ENCODE data around the gene PRKCB. TPM values are rescaled to one million over a fixed set of nuclear protein-coding genes. Genes with fewer than 3 reads are reported as not detected.

The PRKCB gene
- polyA plus RNA-seq, 1 donor (not counting 4 experiments of a cell fraction or from before 2014, with no cell fraction given) = 0.18 TPM

DNA sequence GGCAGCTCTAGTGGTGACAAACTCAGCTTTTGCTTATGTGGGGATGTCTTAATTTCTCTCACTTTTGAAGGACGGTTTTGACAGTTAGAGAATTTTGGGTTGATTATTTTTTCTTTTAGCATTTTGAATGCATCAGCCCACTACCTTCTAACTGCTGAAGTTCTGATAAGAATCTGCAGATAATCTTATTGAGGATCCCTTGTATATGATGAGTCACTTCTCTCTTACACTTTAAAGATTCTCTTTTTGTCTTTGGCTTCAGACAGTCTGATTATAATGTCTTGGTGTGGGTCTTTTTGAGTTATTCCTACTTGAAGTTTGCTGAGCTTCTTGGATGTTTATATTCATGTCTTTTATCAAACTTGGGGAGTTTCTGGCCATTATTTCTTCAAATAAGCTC, 5.5 kb upstream of the PRKCB start:
- no peaks in the 10 kb centered on the region for H3K4me1 ChIP-seq (ENCODE audit: control insufficient read depth, extremely low read depth, insufficient read depth, low read length)
- H3K9ac ChIP-seq (ENCODE audit: control insufficient read depth, extremely low read depth, insufficient read depth, low read length) = no peak overlapping the region
- no peaks in the 10 kb centered on the region for H3K9me1 ChIP-seq (ENCODE audit: control insufficient read depth, extremely low read depth, insufficient read depth, low read length)
- TF ChIP-seq, protein P1, sequence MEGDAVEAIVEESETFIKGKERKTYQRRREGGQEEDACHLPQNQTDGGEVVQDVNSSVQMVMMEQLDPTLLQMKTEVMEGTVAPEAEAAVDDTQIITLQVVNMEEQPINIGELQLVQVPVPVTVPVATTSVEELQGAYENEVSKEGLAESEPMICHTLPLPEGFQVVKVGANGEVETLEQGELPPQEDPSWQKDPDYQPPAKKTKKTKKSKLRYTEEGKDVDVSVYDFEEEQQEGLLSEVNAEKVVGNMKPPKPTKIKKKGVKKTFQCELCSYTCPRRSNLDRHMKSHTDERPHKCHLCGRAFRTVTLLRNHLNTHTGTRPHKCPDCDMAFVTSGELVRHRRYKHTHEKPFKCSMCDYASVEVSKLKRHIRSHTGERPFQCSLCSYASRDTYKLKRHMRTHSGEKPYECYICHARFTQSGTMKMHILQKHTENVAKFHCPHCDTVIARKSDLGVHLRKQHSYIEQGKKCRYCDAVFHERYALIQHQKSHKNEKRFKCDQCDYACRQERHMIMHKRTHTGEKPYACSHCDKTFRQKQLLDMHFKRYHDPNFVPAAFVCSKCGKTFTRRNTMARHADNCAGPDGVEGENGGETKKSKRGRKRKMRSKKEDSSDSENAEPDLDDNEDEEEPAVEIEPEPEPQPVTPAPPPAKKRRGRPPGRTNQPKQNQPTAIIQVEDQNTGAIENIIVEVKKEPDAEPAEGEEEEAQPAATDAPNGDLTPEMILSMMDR (optimal IDR thresholded peaks at IDR 0.05 in 1 of 3, IDR thresholded peaks at IDR 0.05 in 1 of 3, conservative IDR thresholded peaks at IDR 0.05 in 1 of 3; ENCODE audit: extremely low read depth in 1 of 3, insufficient read depth in 2 of 3, low read length in 3 of 3) = no peak
- no peak for TF ChIP-seq EZH2 (IDR thresholded peaks at IDR 0.05; ENCODE audit: low read length)
- H3K27ac ChIP-seq (ENCODE audit: control insufficient read depth, insufficient read depth, low read length) = no peak overlapping the region
- H3K79me2 ChIP-seq (ENCODE audit: control insufficient read depth, insufficient read depth, low read length) = no peaks in the 10 kb centered on the region
- dilution Hi-C loops (cut with MboI; ENCODE audit: extremely low pct_ligation_motif_present, low sequenced_read_pairs) = no loop called here
- H3K4me3 ChIP-seq (ENCODE audit: control insufficient read depth in 2 of 3, extremely low read depth in 1 of 3, insufficient read depth in 2 of 3, low read depth in 1 of 3, low read length in 3 of 3) = no peak overlapping the region
- H3K27me3 ChIP-seq (ENCODE audit: control insufficient read depth, extremely low read depth, insufficient read depth, low read length) = peaks cover 10% of the 10 kb centered on the region
- no peak for DNase-seq (ENCODE audit: low read depth, low spot score)
- no peak for FAIRE-seq
- H4K20me1 ChIP-seq (ENCODE audit: control insufficient read depth, extremely low read depth, insufficient read depth, low read length) = no peaks in the 10 kb centered on the region
- H2AFZ ChIP-seq (ENCODE audit: control insufficient read depth, low read length) = no peak overlapping the region
- H3K4me2 ChIP-seq (ENCODE audit: control insufficient read depth, extremely low read depth, insufficient read depth, low read depth, low read length) = no peak overlapping the region
- no peaks in the 10 kb centered on the region for H3K36me3 ChIP-seq (ENCODE audit: control insufficient read depth in 2 of 2, extremely low read depth in 1 of 2, insufficient read depth in 2 of 2, low read length in 2 of 2)
- peaks cover 3% of the 10 kb centered on the region for H3K9me3 ChIP-seq (ENCODE audit: control insufficient read depth, low read depth, low read length)

DNA sequence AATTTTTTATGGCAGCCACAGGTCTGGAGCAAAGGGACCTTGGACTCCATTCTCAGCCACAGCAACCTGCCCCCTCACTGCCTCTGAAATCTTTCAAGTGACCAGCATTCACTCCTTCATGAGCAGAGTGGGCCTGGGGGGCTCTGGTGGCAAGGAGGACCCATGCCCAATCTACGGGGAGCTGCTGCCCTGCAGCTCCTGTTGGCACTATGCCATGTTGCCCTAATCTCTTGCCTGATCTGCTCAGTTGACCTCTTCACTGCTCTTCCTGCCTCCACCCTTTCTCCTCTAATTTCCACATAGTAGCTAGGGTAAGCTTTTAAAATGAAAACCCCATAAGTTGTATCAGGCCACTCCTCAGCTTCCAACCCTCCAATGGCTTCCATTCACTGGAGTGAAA, 2.9 kb upstream of the PRKCB start:
- peaks cover 3% of the 10 kb centered on the region for H3K9me3 ChIP-seq (ENCODE audit: control insufficient read depth, low read depth, low read length)
- H4K20me1 ChIP-seq (ENCODE audit: control insufficient read depth, extremely low read depth, insufficient read depth, low read length) = no peaks in the 10 kb centered on the region
- no peak overlapping the region for H3K4me3 ChIP-seq (ENCODE audit: control insufficient read depth in 2 of 3, extremely low read depth in 1 of 3, insufficient read depth in 2 of 3, low read depth in 1 of 3, low read length in 3 of 3)
- no peak overlapping the region for H3K9ac ChIP-seq (ENCODE audit: control insufficient read depth, extremely low read depth, insufficient read depth, low read length)
- TF ChIP-seq, protein P1 (optimal IDR thresholded peaks at IDR 0.05 in 1 of 3, IDR thresholded peaks at IDR 0.05 in 1 of 3, conservative IDR thresholded peaks at IDR 0.05 in 1 of 3; ENCODE audit: extremely low read depth in 1 of 3, insufficient read depth in 2 of 3, low read length in 3 of 3) = no peak
- no peak for TF ChIP-seq EZH2 (IDR thresholded peaks at IDR 0.05; ENCODE audit: low read length)
- no peaks in the 10 kb centered on the region for H3K36me3 ChIP-seq (ENCODE audit: control insufficient read depth in 2 of 2, extremely low read depth in 1 of 2, insufficient read depth in 2 of 2, low read length in 2 of 2)
- H3K4me2 ChIP-seq (ENCODE audit: control insufficient read depth, extremely low read depth, insufficient read depth, low read depth, low read length) = no peak overlapping the region
- H3K79me2 ChIP-seq (ENCODE audit: control insufficient read depth, insufficient read depth, low read length) = no peaks in the 10 kb centered on the region
- dilution Hi-C loops (cut with MboI; ENCODE audit: extremely low pct_ligation_motif_present, low sequenced_read_pairs) = no loop called here
- peaks cover 30% of the 10 kb centered on the region for H3K27me3 ChIP-seq (ENCODE audit: control insufficient read depth, extremely low read depth, insufficient read depth, low read length)
- no peak overlapping the region for H3K27ac ChIP-seq (ENCODE audit: control insufficient read depth, insufficient read depth, low read length)
- no peak for FAIRE-seq
- no peak overlapping the region for H2AFZ ChIP-seq (ENCODE audit: control insufficient read depth, low read length)
- no peak for DNase-seq (ENCODE audit: low read depth, low spot score)
- no peaks in the 10 kb centered on the region for H3K4me1 ChIP-seq (ENCODE audit: control insufficient read depth, extremely low read depth, insufficient read depth, low read length)
- H3K9me1 ChIP-seq (ENCODE audit: control insufficient read depth, extremely low read depth, insufficient read depth, low read length) = no peaks in the 10 kb centered on the region

Data from keratinocyte (primary cell).